GM19397 (cell line): Measurements from ENCODE around the gene UBXN2A.
"Not testable (repeated sequence)": the region's sequence is repeated elsewhere in the genome, so short reads cannot be mapped to it uniquely, and the experiment has no call there.

Experiments
- ATAC-seq: cut with Tn5 transposase; IDR thresholded peaks from one replicate; pipeline ENCODE4 v1.9.1; 2021; ENCODE audit warnings: mild to moderate bottlenecking, moderate library complexity; ENCODE audit not compliant: unreplicated experiment

Gene UBXN2A

DNA sequence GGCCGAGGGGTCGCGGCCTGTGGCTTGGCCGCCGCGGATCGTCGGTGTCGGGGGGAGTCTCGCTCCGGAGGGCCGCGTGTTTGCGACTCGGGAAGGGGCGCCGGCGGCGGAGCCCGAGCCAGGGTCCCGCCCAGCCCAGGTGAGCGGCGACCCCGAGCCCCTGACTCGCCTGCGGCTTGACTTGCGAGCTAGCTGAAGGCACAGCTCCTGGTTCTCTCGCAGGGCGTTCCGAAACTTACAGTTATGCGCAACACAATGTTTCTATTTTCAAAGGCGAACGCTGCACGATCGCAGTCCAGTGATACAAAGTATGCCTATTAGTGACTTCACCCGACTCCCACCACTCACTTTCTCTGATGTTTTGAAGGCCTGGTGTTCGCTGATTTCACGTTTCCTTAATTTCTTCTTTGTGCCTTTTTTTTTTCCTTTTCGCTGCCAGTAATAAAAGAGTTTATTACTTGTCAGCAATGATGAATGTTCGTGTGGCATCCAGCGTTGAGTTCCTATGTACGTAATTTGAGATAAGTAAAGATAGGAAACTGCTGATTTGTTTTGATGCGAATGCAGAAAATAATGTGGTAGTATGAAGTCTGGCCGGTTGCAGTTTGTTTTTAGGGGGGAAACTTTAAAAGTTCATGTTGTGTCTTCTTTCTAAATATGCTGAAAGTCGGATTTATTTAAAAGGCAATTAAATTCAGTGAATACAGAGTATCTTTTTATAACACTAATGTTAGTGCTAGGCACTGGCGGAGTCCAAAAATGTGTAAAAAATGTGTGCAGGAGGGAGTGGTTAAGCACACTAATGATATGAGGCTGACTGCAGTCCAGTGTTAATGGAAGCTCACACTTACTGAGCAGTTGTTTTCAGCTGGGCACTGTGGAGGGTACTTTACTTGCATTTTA, 706 bp downstream of the UBXN2A start:
- ATAC-seq = peak; percentile 56

DNA sequence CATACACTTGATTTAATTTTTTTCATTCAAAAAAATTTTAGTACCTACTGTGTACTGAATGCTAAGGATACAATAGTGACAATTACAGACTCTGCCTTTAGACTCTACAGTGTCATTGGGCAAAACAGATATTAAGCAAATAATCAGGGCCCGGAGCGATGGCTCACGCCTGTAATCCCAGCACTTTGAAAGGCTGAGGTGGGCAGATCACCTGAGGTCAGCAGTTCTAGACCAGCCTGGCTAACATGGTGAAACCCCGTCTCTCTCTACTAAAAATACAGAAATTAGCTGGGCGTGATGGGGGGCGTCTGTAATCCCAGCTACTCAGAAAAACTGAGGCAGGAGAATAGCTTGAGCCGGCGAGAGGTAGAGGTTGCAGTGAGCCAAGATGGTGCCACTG, 1.4 kb downstream of the UBXN2A start:
- ATAC-seq = no peak

DNA sequence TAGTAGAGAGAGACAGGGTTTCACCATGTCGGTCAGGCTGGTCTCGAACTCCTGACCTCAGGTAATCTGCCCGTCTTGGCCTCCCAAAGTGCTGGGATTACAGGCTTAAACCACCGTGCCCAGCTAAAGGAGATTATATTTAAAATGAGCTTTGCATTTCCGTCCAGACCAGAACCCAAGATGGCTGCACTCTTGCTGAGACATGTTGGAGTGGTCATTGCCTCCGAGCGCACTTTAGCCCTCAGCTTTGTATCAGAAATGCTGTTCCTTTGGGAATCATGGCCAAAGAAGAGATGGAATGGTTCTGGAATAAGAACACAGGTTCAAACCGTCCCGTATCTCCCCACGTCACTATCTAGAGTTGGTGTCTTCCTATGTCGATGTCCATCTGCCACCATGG, 3.4 kb downstream of the UBXN2A start:
- ATAC-seq = no peak

DNA sequence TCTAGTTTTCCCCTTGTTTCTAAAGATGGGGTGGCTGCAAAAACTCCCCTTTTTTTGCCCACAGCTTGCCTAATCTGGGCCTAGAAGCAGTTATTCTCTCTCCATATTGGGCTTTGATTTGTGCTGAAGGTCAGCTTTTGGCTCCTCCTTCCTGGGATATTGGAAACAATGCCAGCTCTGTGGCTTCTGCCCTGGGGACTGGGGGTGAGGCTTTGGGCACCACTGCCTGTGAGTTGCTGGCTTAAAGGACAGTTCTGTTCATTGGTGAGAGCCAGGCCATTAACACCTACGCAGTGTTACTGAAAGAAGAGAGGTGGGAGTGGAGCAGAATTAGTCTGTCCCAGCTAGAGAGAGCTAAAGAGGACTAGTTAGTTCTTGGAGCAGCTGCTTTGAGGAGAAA, 4.3 kb downstream of the UBXN2A start:
- ATAC-seq = no peak

DNA sequence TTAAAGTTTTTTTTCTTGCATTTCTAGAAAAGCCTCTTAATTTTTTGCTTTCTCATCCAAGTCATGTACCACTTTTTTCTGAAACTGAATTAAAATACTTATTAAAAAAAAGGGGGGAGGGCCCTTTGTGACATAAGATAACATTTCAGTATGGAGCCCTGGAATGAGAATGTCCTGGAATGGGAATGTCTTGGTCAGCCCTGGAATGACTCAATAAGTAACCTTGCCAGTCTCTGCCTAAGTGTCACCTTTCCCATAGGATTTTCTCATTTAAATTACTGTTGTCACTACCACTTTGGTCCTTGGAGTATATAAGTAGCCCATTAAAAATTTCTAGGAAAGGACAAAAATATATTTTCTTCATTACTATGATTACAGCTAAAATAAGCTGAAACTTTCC, 4.7 kb downstream of the UBXN2A start:
- ATAC-seq = no peak

DNA sequence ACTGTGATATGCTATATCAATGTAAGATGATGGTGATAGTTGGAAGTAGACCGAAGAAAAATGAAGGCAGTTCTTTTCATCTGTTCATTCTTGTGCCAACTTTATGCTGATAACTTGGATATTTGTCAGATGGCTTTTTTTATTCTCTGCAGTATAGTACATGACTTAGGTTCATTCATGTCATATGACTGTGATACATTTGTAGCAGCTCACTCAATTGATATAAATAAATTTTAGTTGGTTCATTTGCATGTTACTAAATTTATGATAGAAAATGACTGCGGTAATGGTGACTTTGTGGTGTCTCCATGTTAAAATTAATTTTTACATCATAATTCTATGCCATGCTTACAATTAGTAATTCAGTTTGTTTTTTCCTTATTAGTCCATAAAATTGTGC, 7.1 kb downstream of the UBXN2A start:
- ATAC-seq = no peak

DNA sequence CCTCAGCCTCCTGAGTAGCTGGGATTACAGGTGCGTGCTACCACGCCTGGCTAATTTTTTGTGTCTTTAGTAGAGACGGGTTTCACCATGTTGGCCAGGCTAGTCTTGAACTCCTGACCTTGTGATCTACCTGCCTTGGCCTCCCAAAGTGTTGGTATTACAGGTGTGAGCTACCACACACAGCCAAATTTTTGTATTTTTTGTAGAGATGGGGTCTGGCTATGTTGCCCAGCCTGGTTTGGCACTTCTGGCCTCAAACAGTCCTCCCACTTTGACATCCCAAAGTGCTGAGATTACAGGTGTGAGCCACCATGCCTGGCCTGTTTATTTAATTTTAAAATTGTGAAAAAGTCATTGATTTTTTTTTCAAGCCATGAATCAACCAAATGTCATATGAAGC, 12.3 kb downstream of the UBXN2A start:
- not testable (repeated sequence) for ATAC-seq

DNA sequence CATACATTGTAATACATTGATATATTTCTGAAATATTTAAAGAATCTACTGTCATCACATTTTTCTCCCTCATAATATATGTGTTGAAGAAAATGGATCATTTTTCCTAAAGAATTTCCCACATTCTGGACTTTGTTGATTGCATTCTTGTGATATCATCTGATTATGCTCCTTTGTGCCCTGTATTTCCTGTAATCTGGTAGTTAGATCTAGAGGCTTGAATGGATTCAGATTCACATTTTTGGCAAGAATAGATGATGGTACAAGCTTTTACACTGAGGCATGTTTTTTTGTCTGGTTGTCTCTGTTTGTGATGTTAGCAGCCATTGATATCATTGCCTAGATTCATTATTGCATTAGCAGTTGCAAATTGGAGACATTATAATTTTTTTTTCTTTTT, 13.4 kb downstream of the UBXN2A start:
- no peak for ATAC-seq

DNA sequence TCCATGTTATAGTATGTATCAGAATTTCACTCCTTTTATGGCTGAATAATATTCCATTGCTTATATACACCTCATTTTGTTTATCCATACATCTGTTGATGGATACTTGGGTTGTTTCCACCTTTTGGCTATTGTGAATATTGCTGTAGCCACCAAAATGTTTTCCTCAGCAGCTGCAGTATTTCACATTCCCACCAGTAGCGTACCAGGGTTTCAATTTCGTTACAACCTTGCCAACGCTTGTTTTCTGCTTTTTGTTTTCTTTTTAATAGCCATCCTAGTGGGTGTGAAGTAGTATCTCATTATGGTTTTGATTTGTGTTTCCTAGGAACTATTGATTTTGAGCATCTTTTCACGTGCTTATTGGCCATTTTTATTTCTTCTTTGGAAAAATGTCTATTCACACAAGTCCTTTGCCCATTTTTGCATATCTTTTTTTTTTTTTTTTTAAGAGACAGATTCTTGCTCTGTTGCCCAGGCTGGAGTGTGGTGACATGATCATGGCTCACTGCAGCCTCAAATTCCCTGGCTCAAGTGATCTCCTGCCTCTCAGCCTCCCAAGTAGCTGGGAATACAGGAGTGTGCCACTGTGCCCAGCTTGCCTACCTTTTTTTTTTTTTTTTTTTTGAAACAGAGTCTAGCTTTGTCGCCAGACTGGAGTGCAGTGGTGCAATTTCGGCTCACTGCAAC, 14.2 kb downstream of the UBXN2A start:
- no peak for ATAC-seq

DNA sequence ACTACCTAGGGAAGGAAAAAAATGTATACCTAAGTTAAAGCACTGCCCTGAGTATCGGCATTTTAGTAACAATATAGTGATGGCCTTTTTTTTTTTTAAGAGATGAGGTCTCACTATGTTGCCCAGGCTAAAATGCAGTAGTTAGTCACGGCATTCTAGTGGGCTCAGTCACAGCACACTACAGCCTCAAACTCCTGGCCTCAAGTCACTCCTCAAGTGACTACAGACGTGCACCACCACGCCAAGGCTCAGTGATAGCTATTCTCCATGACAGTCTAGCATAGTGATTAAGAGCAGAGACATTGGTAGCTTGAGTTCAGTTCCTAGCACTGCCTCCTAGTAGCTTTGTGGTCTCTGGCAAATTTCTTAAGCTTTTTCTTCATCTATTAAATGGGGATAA, 27.6 kb downstream of the UBXN2A start:
- no peak for ATAC-seq

DNA sequence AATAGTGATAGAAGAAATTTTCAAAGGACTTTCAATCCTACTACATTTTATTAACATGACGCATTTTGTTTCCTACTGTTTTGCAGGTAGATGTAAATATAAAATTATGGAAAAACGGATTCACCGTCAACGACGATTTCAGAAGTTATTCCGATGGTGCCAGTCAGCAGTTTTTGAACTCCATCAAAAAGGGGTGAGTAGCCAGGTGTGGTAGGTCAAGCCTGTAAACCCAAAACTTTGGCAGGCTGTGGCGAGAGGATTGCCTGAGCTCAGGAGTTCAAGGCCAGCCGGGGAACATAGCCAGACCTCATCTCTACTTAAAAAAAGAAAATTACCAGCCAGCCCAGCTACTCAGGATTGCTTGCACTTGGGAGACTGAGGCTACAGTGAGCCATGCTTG, 36.6 kb downstream of the UBXN2A start:
- ATAC-seq = no peak

DNA sequence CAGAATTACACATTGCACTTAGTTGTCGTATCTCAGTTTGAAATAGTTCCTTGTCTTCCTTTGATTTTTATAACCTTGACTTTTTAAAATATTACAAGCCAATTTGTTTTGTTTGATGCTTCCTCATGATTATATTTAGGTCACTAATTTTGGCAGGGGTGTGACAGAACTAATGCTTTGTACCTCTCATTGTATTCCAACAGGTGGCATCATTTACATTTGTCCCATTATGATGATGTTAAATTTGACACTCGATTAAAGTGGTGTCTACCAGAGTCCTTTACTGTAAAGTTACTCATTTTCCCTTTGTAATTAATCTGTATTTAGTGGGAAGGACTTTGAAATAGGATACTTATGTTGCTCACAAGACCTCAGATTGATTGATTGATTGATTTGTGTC, 48.1 kb downstream of the UBXN2A start:
- no peak for ATAC-seq

DNA sequence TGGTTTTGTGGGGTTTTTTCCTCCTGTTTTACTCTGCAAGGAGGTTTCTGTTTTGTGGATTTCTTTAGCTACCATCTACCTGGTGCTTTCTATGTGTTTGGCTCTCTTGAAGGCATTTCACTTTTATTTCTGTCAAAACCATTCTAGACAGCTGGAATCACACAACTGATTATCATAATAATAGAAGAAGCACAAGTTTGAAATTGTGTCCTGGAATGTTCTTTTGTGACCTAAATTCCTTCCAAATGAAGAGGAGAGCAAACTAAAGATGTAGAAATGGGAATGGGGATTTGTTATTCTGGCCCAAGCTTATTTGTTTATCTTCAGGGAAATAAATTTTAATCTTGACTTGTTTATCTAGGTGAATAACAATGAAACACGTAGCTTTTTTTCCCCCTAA, 52.7 kb downstream of the UBXN2A start:
- no peak for ATAC-seq

DNA sequence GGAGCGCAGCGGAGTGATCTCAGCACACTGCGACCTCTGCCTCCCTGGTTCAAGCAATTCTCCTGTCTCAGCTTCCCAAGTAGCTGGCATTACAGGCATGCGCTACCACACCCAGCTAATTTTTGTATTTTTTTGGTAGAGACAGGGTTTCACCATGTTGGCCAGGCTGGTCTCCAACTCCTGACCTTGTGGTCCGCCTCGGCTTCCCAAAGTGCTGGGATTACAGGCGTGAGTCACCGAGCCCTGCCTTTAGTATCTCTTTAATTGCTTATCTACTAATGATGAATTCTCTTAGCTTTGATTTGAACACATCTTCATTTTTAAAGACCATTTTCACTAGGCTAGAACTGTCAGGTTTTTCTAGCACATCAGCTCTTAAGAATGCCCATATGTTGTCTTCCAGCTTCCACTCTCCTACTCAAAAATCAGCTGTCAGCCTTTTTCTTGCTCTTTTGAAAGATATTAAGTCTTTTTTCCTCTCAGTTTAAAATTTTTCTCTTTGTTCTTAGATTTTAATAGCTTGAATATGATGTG, 53.5 kb downstream of the UBXN2A start:
- no peak for ATAC-seq

DNA sequence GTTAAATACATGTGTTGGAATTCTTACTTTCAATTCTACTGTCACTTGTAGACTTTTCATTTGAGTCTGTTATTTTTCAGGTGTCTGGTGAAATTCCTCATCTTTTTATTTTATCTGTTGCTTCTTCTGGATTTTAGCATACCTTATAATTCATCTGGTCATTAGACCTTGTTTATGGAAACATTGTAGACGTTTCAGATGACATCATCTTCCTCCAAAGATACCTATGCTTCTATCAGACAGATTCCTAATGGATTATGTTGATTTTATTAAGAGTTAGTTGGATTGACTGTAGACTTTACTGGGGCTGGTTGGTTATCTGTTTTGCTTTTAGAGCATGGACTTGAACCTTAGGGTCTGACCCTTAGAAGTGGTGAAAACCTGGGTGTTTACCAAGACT, 54.3 kb downstream of the UBXN2A start:
- no peak for ATAC-seq

DNA sequence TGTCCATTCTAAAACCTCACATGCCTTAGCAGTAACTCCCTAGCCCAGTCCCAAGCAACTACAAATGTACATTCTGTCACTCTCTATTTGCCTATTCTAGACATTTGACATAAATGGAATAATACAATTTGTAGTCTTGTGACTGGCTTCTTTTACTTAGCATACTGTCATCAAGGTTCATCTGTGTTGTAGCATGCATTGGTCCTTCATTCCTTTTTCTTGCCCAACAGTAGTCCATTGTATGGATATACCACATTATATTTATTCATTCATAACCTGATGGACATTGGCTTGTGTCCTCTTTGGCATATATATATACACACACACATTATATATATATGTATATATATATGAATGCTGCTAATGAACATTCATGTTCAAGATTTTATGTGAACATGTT, 67.4 kb downstream of the UBXN2A start:
- ATAC-seq = no peak

DNA sequence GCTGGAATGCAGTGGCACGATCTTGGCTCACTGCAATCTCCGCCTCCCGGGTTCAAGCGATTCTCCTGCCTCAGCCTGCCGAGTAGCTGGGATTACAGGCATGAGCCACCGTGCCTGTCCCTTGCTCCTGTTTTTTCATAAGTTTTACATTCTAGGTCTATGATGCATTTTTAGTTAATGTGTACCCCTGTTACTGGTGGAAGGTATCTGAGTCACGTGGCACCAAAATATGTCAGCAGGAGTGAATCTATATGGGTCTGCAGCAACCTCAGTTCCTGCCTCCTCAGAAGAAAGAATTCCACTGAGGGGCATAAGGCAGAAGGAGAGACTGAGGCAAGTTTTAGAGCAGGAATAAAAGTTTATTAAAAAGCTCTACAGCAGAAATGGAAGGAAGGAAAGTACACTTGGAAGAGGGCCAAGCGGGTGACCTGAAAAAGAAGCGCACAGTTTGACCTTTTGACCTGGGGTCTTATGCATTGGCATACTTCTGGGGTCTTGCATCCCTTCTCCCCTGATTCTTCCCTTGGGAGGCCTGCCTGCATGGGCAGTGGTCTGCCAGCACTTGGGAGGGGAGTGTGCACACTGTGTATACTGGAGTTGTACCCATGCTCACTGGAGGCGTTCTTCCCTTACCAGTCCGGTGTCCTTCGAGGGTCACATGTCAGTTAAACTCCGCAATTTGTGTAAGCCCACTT, 68.6 kb downstream of the UBXN2A start:
- ATAC-seq = no peak

DNA sequence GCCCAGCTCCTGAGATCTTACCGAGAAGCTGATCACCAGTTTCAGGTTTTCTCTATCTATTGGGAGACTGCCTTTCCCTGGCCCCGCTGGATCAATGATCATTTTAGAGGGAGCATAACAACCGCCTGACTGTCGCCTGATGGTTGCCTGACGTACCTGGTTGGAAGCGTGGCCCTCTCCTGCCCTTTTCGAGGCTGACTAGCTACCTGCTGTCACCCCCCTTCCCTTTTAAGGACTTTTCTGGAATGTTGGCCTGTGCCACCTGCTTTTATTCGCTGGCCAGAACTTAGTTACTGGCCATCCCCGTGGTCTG, 69.1 kb downstream of the UBXN2A start:
- no peak for ATAC-seq

DNA sequence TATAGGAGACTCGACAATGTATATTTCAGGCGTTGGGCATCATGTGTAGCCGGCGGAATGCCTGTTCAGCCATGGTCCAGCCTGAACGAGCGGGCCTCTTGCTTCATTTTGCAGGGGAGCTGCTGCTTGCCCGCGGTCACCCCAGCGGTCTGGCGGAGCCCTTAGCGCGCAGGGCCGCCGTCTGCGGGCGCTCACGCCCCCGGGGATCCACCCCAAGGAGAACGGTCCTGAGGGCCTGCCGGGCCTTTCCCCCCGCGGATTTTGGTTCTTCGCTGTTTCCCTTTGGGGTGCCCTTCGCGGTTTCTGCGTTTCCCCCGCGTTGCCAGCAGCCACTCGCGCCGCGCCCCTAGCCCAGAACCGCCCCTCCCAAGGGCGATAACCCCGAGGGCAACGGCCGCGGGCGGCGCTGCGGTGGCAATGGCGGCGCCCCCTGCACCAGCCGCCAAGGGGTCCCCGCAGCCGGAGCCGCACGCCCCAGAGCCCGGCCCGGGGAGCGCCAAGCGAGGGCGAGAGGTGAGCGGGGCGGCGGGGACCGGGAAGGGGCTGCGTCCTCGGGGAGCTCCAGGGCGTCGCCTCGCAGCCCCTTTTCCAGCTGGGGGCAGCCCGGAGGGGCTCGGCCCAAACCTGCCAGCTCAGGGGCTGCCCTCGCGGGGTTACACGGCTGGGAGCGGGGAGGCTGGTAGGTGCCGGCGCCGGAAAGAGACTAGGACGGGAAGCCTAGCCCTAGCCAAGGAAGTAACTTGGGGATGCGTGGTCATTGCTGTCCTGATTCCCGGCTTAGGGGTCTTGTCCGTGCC, 69.6 kb downstream of the UBXN2A start, which contains the start of gene MFSD2B:
Gene MFSD2B, plus strand, starts transcription at position 406 of the 797 bp plus-strand sequence. Its CDS starts 12 bp downstream, at position 418.
- ATAC-seq = no peak

DNA sequence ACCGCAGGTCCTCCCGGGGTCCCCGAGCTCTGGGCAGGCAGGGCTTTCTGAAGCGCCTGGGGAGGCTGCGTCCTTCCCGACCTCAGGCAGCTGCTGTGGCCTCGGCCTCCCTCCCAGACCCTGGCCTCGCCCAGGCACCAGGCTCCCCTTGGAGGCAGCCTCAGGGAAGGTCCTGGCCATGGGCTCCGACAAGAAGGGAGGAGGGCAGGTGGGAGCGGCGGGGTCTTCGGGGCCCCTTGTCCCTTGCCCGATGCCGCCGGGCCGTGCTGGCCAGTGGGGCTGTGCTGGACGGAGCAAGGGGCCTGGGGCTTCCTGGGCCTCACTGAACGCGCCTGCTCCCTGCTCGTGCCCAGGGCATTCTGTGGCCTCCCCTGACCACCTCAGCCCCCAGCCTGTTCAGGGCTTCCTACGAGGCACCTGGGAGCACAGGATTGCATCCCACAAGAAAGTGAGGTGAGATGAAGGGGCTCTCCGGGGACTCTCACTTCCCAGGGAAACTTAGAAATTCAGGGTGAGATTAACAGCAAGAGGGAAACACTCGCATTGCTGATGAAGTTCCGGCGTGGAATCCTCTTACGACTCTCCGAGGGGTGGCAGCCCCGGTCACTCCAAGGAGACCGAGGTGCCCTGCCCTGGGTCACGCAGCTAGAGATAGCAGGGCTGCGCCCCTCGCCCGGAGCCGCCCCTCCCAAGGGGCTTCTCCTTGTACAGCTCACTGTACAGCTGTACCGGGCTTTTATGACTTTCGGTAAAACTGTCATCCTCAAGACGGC, 70.4 kb downstream of the UBXN2A start:
- ATAC-seq = no peak
